Lung (tissue), 12 donors: ENCODE measurements around the gene RBMXL2. TPM values are rescaled to one million over a fixed set of nuclear protein-coding genes. Genes with fewer than 3 reads are reported as not detected.

Source experiments
- ATAC-seq: fragments of 200-7000 bp; cut with Tn5 transposase; one replicate; pipeline ENCODE4 v1.9.1; 2020; ENCODE audit warnings: moderate number of reproducible peaks; ENCODE audit not compliant: insufficient read depth, low FRiP score
- DNase-seq, 3 donors: peaks; one replicate each; pipeline ENCODE4 v3.0.0-alpha.2; 2013 to 2017
- H3K27ac ChIP-seq, 2 donors: one replicate each; pipeline ENCODE4 v1.5.1; 2013; ENCODE audit warnings: mild to moderate bottlenecking in 2 of 2, moderate library complexity in 2 of 2, control low read depth in 1 of 2, inconsistent platforms in 1 of 2, low read depth in 1 of 2, low read length in 1 of 2
- H3K27me3 ChIP-seq, 3 donors: one replicate each; pipeline ENCODE4 v1.5.1; 2013; ENCODE audit warnings: low read length in 2 of 3; ENCODE audit not compliant: control insufficient read depth in 3 of 3, insufficient read depth in 3 of 3
- H3K36me3 ChIP-seq, 4 donors: one replicate each; pipeline ENCODE4 v1.5.1; 2013; ENCODE audit warnings: low read length in 4 of 4, mild to moderate bottlenecking in 1 of 4, moderate library complexity in 1 of 4; ENCODE audit not compliant: control insufficient read depth in 4 of 4, insufficient read depth in 4 of 4
- H3K4me1 ChIP-seq, 5 donors: one replicate each; pipeline ENCODE4 v1.5.1; 2013; ENCODE audit warnings: low read length in 5 of 5, mild to moderate bottlenecking in 2 of 5, moderate library complexity in 1 of 5; ENCODE audit not compliant: control insufficient read depth in 5 of 5, insufficient read depth in 5 of 5
- H3K4me3 ChIP-seq: one replicate; pipeline ENCODE4 v1.5.1; 2013; ENCODE audit warnings: mild to moderate bottlenecking, control low read depth, moderate library complexity
- H3K9ac ChIP-seq, 2 donors: one replicate each; pipeline ENCODE4 v1.5.1; 2013; ENCODE audit warnings: low read length in 2 of 2, control low read depth in 1 of 2; ENCODE audit not compliant: insufficient read depth in 1 of 2
- H3K9me3 ChIP-seq, 4 donors: one replicate each; pipeline ENCODE4 v1.5.1; 2013; ENCODE audit warnings: low read length in 3 of 4, mild to moderate bottlenecking in 1 of 4, moderate library complexity in 1 of 4; ENCODE audit not compliant: control insufficient read depth in 4 of 4, insufficient read depth in 3 of 4
- CTCF ChIP-seq: IDR thresholded peaks from 2 replicates; pipeline ENCODE4 v1.5.1; 2012; ENCODE audit warnings: mild to moderate bottlenecking; ENCODE audit errors: control extremely low read depth, extremely low read depth
- WGBS, 2 donors: extraction: QIAGEN DNeasy Blood & Tissue Kit; methylation state at CpG; one replicate each; pipeline ENCODE4 v1.1.7; 2013; 5-methylcytosine and 5-hydroxymethylcytosine counted together
- polyA plus RNA-seq, 2 donors: library from polyadenylated mRNA; stranded (reverse); fragments of 200-250 nt; gene quantifications; one replicate each; pipeline ENCODE4 v1.2.1, GENCODE V29; 2013
- total RNA-seq, 2 donors: library from RNA; depleted of rRNA in 1 of 2; stranded (reverse); fragments of >200 nt in 1 of 2; gene quantifications; one replicate each; pipeline ENCODE4 v1.2.1, GENCODE V29; 2014 to 2021
- donor health status: control.
- donor health status: control.
- donor health status: Bipolar disorder and iron deficiency.
- donor health status: healthy.
- donor health status: DM: yes; HTN: yes; CAD: no.

Gene RBMXL2
- total and polyA plus RNA-seq, 4 donors, result 0.09 to 0.37 TPM; not detected in 2

DNA sequence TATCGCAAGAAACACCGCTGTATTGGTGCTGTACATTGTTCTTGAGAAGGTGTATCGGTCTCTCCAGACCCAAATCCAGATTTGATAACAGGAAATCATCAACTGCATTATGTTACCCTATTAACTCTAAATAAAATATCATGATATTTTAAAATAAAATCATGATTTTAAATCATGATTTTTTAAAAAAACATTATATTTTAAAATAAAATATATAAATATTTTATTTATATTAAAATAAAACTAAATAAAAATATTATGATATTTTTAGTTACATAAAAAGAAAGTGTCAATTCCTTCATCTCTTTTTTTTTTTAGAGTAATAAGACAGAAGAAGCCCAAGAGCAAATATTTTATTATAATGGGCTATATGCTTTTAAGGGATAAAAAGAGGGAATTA, 27.6 kb downstream of the RBMXL2 start:
- Histone ChIP-seq H3K36me3 (no peaks in the 10 kb centered on the region), H3K4me1 (no peaks in the 10 kb centered on the region), H3K27me3 (peaks cover 0 to 2% (median 0%) of the 10 kb centered on the region in 3 donors), H3K4me3 (no peak overlapping the region), H3K9me3 (no peaks in the 10 kb centered on the region), H3K27ac (no peak overlapping the region), H3K9ac (no peak overlapping the region)
- 95 to 99% methylated on average over 3 of the region's 3 CpGs for WGBS, 2 donors
- ATAC-seq (no peak), DNase-seq (no peak)
- no peak for TF ChIP-seq CTCF

- no peak overlapping the region for H3K4me3 ChIP-seq
- H3K9me3 ChIP-seq, result peaks cover 0 to 2% (median 0%) of the 10 kb centered on the region in 4 donors
- H3K27me3 ChIP-seq, result no peaks in the 10 kb centered on the region
- WGBS, 2 donors, result 83 to 91% methylated on average over 1 of the region's 1 CpG
- no peak for TF ChIP-seq CTCF
- H3K9ac ChIP-seq, result no peak overlapping the region
- H3K27ac ChIP-seq, result no peak overlapping the region
- H3K36me3 ChIP-seq, result no peaks in the 10 kb centered on the region
- H3K4me1 ChIP-seq, result no peaks in the 10 kb centered on the region
- DNase-seq (no peak), ATAC-seq (no peak)
Observed at GRCh38 chr11:7138051-7138450, 49.3 kb downstream of the RBMXL2 start.

Other genes starting within 250 kb of the RBMXL2 start
- gene OR10A5, start 243.3 kb upstream of the RBMXL2 start, total RNA-seq, result not detected
- not detected for gene OR10A5, start 243.3 kb upstream of the RBMXL2 start, polyA plus RNA-seq
- not detected for gene OR10A2, start 225.9 kb upstream of the RBMXL2 start, total RNA-seq
- not detected for gene OR10A2, start 225.9 kb upstream of the RBMXL2 start, polyA plus RNA-seq
- not detected for gene OR10A4, start 212.4 kb upstream of the RBMXL2 start, total RNA-seq
- gene OR10A4, start 212.4 kb upstream of the RBMXL2 start, polyA plus RNA-seq, result not detected
- gene OR2D2, start 196.5 kb upstream of the RBMXL2 start, total RNA-seq, result under 1 TPM in 1 of 2 donors, not detected in 1; 0.25 TPM
- gene OR2D2, start 196.5 kb upstream of the RBMXL2 start, polyA plus RNA-seq, result not detected
- gene OR2D3, start 168.0 kb upstream of the RBMXL2 start, total RNA-seq, result not detected
- not detected for gene OR2D3, start 168.0 kb upstream of the RBMXL2 start, polyA plus RNA-seq
- gene ZNF215, start 162.6 kb upstream of the RBMXL2 start, total RNA-seq, result 1 to 10 TPM; 1.2 to 3.9 TPM
- under 1 TPM; 0.26 to 0.54 TPM for gene ZNF215, start 162.6 kb upstream of the RBMXL2 start, polyA plus RNA-seq
- 10 to 100 TPM in 1 of 2 donors, 1 to 10 TPM in 1; 4.7 to 14.1 TPM for gene ZNF214, start 68.7 kb upstream of the RBMXL2 start, total RNA-seq
- 1 to 10 TPM in 1 of 2 donors, under 1 TPM in 1; 0.96 to 1.1 TPM for gene ZNF214, start 68.7 kb upstream of the RBMXL2 start, polyA plus RNA-seq
- gene NLRP14, start 68.5 kb upstream of the RBMXL2 start, total RNA-seq, result under 1 TPM; 0.15 to 0.31 TPM
- under 1 TPM in 1 of 2 donors, not detected in 1; 0.01 TPM for gene NLRP14, start 68.5 kb upstream of the RBMXL2 start, polyA plus RNA-seq
- gene SYT9, start 162.9 kb downstream of the RBMXL2 start, total RNA-seq, result under 1 TPM in 1 of 2 donors, not detected in 1; 0.12 TPM
- under 1 TPM in 1 of 2 donors, not detected in 1; 0.01 TPM for gene SYT9, start 162.9 kb downstream of the RBMXL2 start, polyA plus RNA-seq